GM21367 (cell line): ENCODE measurements around the gene FBN3.

ENCODE experiments used
- ATAC-seq: cut with Tn5 transposase; IDR thresholded peaks from one replicate; pipeline ENCODE4 v1.9.1; 2021; ENCODE audit not compliant: unreplicated experiment

Gene FBN3

DNA sequence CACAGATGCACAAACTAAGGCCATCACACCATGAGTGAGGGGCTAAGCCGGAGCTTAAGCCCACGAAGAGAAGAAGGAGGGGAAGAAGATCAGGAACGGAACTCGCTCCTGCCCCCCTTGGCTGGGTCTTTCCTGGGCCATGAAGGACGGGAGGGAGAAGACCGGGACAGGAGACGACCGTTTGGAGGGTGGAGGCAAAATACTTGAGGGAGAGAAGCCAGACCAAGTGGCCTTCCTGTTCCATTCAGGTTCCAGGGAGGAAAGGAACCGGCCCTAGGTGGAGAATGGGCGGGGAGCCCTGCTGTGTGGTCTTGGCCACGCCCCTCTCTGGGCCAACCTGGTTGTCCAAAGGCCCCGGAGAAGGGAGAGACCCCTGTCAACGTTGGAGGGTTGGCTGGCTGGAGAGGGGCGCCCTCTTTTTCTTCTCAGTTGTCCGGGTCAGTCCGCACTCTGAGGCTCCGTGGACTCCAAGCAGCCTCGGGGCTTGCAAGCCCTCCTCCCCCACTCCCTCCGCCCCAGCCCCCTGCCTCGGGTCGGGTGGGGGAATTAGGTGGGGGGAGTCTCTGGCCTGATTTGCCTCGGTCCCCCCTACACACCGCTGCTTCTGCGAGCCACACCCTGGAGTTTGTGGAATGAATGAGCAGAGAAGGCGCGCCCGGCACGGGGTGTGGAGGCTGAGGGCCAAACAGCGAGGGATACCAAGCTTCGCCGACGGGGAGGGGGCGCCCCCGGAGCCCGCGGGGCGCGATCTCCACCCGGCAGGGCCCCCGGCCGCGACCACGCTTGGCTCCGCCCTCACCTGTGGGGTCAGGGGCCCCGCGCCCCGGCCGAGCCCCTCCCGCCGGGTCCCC, 757 bp downstream of the FBN3 start:
- no peak for ATAC-seq

DNA sequence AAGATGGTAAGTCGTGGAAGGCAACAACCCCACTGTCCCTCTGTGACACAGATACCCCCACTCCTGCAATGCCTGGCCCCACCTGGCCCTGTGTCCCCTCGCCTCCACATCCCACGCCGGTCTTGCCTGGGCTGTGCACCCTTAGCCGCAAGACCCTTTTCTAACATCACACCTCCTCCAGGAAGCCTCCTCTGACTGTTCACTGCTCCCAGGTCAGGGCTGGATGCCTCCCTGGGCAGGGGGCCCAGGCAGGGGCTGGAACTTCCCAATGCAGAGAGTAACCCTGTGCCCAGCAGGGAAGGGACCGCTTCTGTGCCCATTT, 1.3 kb downstream of the FBN3 start:
- no peak for ATAC-seq

DNA sequence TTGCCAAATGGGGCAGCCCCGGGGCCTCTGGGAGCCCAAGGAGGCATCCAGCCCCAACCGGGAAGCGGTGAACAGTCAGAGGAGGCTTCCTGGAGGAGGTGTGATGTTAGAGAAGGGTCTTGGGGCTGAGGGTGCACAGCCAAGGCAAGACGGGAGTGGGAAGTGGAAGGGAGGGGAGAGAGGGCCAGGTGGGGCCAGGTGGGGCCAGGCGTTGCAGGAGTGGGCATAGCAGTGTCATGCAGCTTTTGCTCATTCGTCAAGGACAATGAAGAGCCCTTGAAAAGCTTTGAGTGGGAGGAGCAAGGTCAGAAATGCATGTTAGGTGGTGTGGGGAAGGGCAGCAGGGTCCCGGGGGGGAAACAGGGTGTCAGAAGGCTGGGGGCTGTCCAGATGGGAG, 1.8 kb downstream of the FBN3 start:
- ATAC-seq, result no peak

DNA sequence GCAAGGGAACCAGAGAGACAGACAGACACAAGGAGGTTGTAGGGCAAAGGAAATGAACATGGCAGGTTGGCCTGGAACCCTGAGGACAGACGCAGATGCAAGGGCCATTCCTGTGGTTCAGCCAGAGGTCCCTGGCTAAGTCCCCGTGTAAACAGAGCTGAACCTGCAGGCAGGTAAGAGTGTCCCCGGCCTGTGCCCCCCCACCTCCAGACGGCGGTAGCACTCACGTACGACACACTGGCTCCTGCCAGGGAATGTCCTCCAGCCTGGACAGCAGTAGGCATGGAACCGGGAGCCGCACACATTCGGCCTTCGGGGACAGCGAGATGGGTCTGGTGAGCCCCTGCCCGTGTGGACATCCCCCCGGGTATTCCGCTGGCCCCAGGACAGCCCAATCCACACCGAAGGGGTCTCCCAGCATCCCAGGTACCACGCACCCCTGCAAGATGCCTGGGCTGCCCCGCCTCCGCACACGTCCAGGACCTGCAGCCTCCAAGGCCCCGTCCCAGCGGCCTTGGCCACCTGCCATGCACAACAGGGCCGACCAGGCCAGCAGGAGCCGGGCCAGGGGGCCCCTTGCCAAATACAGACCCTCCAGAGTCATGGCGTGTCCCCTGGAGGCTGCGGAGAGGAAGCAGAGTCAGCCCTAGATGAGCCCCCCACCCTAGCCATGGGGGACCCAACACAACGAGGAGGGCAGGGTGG, 2.4 kb downstream of the FBN3 start:
- ATAC-seq, result no peak

DNA sequence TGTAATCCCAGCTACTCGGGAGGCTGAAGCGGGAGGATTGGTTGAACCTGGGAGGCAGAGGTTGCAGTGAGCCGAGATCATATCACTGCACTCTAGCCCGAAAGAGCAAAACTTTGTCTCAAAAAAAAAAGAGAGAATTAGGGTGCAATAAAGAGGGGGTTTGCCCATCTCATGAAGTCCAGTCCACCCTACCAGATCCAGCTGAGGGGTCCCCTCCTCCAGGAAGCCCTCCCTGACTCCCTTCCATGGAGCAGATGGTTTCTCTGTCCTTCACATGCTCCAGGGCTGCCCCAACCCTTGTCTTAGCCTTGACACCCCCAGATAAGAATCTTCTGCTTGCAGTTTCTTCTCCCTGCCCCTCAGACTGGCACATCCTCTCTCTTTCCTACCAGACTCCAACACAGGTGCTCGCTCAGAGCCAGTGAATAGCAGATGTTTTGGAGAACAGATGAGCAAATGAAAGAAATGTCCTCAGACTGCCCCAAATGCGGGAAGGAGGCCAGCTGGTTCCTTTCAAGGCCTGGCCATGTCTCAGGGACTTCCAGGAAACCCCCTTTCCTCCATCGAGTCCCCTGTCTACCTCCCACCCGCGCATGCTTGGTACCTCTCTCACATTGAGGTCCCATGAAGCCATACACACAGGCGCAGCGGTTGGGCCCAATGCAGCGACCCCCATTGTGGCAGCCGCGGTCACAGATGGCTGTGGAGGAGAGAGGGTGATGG, 5.0 kb downstream of the FBN3 start:
- no peak for ATAC-seq

DNA sequence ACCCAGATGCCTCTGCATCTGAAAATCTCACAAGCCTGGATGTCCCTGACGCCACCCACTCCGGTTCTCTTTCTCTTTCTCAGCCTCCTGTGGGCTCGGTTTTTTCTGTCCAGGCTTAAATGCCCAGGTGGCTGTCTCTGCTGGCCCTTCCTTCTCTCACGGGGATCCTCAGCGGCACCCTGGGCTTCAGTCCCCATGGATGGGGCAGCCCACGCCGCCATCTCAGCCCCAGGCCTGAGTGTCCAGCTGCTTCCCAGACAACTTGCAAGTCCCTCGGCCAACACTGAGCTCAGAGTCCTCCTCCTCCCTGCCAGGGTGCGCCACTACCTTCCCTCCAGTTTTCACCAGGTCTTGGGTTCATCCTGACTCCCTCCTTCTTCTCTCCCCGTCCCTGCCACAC, 6.4 kb downstream of the FBN3 start:
- no peak for ATAC-seq

DNA sequence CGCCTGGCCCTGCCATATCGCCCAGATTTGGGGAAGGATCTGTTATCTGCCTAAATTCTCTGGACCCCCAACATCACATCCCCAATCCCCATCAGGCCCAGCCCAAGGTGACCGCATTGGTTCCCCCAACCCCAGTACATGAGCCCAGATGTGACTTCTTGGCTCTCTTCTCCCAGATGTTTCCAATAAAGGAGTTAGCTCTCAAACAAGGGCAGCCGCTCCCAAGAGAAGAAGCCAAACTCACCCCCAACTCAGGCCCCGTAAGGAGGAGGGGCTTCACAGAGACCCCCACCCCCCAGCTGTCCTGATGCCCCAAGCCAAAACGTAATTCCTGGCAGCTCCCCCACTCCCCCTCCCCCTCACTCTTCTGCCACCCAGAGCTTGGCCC, 6.9 kb downstream of the FBN3 start:
- ATAC-seq, result no peak

DNA sequence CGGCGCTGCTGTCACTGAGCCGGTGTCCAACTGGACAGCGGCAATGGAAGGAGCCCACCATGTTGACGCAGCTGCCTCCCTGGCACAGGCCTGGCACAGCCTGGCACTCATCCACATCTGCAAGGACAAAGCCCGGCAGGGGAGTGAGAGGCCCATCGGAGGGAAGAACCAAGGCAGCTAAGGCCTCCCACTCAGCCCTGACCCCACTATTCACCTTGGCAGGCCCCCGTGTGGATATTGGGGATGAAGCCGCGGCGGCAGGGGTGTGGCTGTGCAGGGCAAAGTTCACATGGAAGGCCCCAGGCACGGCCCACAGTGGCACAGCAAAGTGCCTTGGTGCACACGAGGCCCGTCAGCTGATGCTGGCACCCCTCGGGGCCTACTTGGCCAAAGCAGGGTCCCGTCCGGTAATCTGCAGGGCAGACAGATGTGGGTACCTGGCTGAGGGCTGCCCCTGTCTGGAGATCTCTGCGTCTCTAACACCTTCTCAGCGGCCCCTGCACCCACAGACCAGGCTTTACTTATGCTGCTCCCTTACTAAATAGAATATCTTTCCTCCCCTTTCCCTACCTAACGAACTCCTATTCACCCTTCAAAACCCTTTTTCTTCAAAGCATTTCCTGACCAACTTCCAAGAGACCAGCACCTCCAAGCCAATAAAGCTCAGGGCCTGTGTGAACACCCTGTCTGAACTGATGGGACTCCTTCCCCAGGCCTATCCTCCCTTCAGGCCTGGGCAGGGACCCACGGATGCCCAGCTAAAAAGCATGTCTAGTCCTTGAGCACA, 7.5 kb downstream of the FBN3 start:
- ATAC-seq, result no peak

DNA sequence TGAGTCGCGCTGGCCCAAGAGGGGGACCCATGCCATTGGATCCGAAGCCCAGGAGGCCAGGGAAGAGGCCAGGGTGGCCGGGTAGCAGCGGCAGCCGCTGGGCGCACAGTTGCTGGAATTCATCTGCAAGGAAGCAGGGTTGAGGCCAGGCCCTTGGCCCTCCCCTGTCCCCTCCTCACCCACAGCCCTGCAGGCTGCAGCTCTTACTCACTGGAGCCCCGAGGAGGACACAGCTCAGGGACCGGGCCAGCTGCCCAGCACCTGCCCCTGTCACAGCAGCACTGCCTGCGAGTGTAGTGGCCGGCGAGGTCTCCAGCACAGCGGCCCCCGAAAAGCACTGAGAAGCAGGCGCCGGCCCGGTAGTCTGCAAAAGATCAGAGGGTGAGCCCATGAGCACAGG, 11.2 kb downstream of the FBN3 start:
- ATAC-seq, result no peak

DNA sequence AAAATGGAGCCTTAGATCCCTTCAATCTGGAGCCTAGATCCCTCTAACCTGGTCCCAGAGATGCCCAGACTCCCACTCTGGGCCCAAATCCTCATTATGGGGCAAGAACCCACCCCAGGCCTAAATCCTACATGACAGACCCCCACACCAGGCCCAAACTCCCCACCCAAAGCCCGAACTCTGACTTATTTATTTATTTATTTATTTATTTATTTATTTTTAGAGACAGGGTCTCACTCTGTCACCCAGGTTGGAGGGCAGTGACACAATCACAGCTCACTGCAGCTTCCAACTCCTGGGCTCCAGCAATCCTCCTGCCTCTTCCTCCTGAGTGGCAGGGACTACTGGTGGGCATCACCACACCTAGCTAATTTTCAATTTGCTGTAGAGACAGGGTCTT, 12.0 kb downstream of the FBN3 start:
- ATAC-seq, result no peak

DNA sequence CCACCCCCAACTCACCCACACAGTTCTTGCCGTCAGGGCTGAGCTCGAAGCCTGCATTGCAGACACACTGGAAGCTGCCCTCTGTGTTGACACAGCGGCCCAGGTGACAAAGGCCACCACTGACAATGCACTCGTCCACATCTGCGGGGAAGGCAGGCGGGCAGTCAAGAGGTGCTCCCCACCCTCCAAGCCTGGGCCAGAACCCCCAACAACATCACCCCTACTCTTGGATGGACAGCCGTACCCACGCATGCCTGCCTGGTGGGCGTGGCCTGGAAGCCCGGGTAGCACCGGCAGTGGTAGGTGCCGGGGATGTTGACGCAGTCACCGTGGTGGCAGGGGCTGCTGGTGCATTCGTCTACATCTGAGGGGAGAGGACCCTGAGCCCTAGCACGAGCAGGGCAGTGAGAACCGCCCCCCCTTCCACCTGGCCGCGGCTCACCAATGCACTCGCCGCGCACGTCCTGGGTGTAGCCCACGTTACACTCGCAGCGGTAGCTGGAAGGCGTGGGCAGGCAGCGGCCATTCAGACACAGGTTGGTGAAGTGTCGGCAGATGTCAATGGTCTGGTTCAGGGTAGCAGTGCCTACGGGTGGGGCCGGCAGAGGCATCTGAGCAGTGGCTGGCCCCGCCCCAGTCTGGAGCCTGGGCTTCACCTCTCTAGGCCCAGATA, 13.3 kb downstream of the FBN3 start:
- no peak for ATAC-seq

DNA sequence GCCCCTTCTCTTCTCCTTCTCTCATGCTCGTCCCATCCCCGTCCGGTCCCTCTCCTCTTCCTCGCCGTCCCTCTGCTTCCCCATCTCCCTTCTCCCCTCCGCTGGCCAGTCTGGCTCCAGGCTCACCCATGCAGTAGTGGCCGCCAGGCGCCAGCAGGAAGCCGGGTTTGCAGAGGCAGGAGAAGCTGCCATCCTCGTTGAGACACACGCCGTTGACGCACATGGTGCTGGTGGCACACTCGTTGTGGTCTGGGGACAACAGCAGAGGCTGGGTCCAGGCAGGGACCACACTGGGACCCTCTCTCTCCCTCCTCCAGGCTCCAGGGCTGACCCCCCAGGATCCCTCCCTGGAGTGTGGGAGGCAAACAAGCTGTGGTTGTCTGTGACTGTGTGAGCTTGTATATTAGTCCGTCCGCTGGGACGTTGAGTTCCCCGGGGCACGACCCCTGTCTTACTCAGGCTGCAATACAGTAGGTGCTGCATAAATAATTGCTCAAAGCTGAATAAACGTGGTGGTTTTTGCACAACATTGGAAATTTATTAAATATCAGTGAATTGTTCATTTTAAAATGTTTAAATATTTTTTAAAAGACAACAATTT, 16.4 kb downstream of the FBN3 start:
- no peak for ATAC-seq

DNA sequence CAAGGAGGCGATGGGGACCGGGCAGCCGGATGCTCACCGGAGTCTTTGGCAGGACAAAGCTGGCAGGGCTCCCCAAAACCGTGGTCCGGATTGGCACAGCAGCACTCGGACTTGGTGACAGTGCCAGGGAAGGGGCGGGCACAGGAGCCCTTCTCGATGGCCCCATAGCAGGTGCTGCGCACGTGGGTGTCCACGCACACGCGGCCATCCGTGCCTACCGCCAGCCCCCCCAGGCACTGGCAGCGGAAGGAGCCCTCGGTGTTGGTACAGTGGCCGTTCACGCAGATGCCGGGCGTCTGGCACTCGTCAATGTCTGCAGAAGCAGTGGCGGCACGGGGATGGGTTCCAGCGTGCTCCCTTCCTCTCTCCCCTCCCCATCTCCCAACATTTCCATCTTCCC, 17.9 kb downstream of the FBN3 start:
- ATAC-seq, result no peak

DNA sequence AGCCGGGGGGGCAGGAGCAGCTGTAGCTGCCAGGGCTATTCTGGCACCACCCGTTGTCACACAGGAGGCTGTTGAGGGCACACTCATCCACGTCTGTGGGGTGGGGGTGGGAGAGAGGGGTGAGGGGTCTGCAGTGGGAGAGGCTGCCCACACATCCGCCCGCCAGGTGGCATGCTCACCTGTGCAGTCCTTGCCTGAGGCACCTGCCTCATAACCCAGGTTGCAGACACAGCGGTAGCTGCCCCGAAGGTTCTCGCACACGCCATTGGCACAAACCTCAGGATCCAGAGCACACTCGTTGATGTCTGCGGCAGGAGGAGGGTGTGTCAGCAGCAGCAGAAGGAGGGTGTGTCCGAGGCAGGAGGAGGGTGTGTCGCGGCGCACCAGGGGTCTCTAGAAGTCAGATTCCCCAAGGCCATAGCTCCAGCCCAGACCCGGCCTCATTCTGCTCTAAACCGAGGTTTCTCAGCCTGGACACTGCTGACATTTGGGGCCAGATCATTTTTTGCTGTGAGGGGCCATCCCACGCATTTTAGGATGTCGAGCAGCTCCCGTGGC, 20.3 kb downstream of the FBN3 start:
- no peak for ATAC-seq

DNA sequence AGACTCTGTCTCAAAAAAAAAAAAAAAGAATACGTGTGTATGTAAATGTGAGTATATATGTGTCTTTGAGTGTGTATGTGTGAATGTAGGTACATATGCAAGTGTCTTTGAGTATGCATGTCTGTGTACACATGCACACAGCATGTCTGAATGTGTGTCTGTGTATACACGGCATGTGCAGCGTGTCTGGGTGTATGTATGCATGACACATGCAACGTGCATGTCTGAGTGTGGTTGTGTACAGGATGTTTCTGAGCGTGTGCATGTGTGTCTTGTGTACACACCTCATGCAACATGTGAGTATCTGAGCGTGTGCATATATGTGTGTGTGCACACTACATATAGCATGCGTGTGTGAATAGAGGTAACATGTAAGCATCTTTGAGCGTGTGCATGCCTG, 20.8 kb downstream of the FBN3 start:
- no peak for ATAC-seq

DNA sequence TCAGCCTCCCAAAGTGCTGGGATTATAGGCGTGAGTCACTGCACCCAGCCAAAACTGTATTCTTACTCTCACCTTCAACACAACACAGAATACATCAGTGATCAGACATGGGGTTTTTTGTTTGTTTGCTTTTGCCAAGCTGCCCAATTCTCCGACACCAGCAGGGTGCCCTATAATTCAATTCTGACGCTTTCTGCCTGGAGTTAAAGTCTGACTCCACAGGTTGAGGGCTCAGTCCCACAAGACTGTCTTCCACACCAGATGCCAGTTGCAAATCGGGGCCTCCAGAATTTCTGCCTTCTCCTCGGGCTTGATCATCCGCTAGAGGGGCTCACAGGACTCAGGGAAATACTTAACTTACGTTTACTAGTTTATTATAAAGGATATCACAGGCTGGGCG, 22.1 kb downstream of the FBN3 start:
- ATAC-seq, result no peak

DNA sequence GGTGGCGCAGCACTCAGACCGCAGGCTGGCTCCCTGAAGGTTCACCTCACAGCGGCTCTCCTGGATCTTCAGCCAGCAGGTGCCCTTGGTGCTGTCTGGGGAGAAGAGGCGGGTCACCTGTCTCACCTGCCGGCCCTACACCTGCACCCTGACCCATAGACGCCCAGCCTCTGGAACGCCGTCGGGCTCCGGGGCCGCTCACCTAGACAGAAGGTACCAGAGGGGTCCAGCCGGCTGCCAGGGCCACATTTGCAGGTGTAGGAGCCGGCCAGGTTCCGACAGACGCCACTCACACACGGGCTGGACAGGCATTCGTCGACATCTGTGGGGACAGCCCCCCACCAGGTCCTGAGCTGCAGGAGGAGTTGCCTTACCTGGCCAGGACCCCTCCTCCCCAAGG, 22.9 kb downstream of the FBN3 start:
- no peak for ATAC-seq

DNA sequence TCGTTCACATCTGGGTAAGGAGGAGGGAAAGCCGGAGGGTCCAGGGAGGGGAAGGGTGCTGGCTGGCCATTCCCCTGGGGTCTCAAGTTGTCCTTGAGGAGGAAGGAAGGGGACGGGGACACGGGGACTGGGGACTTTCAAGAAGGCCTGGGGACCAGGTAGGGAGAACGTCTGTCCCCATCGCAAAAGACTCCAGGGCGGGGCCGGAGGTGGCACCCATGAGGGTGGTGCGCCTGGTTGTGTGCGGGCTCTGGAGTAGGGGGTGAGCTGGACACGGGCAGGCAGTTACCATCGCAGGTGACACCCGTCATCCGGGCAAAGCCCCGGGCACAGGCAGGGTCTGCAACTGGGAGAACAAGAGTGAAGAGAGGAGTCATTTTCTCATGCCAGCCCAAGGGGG, 23.4 kb downstream of the FBN3 start:
- ATAC-seq, result no peak

DNA sequence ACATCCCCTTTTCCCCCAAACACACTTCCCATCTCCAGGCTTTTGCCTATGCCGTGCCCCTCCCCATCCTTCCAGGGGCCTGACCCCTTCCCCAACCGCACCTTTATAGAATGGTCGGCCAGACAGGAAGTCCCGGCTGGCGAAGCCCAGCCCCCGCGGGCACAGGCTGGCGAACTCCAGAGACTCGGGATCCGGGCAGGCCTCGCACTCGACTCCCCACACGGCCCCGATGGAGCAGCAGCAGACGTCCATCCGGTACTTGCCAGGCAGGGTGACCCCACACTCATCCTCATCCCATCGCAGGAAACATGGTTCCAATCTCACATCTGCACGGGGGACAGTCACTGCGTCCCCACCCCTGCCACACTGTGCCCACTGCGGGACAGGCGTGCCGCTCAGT, 25.7 kb downstream of the FBN3 start:
- no peak for ATAC-seq
